HG02763 (cell line): Measurements from ENCODE around the gene CST5.
"Not testable (repeated sequence)": the region's sequence is repeated elsewhere in the genome, so short reads cannot be mapped to it uniquely, and the experiment has no call there.

ENCODE experiments used
- ATAC-seq: cut with Tn5 transposase; IDR thresholded peaks from one replicate; pipeline ENCODE4 v1.9.1; 2021; ENCODE audit warnings: mild to moderate bottlenecking, moderate library complexity; ENCODE audit not compliant: unreplicated experiment

Gene CST5

GRCh38 chr20:23890867-23891266, 11.3 kb upstream of the CST5 start:
- ATAC-seq: not testable (repeated sequence)

DNA sequence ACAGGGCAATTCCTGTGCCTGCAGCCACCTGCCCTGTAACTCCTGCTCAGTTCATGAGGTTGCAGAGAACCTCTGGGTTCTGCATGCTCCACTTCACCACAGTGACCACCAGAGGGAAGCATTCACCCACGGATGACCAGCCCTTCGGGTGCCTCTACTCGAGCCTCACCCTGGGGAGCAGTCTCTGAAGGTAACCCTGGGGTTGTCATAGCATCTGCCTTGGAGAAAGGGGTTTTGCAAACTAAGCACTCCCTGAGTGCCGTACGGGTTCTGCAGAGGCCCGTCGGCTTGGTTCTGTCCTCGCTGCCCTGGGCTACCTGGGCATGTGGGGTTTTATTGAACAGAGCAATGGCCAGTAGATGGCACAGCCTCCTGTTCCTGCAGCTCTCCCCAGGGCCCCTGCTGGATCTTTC, 10.2 kb upstream of the CST5 start:
- ATAC-seq: peak; percentile 57

- no peak for ATAC-seq
Measured at GRCh38 chr20:23887856-23888255, 8.3 kb upstream of the CST5 start.

- no peak for ATAC-seq
Measured at GRCh38 chr20:23884771-23885162, 5.2 kb upstream of the CST5 start.

- no peak for ATAC-seq
Measured at GRCh38 chr20:23884136-23884770, 4.7 kb upstream of the CST5 start.

DNA sequence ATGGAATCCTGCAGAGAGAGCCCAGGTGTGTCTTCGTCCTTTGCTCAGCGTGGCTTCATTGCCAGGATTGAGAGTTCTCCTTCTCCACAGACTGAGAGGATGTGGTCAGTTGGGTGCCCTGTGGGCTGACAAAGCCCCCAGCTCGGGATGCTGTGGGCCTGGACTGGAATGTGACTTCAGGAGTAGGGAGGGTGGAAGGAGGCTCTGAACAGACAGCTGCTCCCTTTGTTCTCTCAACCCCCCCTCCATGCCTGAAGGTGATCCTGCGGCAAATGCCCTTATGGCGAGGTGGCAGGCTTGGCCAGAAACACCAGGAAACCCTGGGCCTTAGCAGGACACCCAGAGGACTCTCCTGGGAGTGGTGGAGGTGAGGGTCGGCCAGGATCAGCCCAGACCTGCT, 1.8 kb upstream of the CST5 start:
- no peak for ATAC-seq

DNA sequence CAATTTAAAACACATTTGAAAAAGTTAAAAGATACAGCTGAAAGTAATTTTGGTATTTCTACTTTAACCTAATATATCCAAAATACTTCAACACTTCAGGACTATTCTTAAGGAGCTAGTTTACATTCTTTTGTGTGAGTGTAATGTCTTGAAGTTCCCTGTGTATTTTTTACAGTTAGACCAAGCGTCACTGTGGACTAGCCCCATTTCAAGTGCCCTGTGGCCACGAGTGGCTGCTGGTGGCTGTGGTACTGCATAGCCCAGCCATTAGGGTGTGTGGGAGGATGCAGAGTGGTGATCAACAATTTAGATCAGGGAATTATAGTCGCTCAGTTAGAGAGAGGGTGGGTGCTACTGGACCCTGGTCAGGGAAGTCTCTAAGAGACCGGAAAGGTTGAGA, 869 bp upstream of the CST5 start:
- no peak for ATAC-seq

DNA sequence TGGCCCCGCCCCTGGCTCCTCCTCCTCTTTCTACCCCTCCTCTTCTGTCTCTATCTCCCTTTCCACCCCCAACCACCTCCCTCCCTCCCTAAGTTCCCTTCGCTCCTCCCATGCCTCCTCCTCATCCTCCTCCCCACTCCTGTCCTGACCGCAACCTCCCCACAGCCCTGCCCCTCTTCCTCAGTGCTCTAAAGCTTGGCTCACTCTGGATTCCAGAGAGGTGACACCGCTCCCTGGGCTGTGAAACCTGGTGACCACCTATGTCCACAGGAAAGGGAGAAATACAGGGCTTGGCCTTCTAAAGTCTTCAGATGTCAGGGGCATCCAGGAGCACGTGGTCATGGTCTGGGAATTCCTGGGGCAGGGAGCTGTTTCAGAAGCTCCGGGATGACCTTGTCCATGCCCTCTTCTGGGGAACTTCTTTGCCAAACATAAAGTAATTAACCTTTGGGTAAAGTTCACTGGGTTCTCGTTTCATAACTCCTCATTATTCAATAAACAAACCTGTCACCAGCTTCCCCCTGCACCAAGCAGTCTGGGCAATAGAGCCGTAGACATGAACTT, 345 bp upstream of the CST5 start:
- ATAC-seq: no peak

GRCh38 chr20:23878787-23879186, 761 bp downstream of the CST5 start:
- ATAC-seq: no peak

DNA sequence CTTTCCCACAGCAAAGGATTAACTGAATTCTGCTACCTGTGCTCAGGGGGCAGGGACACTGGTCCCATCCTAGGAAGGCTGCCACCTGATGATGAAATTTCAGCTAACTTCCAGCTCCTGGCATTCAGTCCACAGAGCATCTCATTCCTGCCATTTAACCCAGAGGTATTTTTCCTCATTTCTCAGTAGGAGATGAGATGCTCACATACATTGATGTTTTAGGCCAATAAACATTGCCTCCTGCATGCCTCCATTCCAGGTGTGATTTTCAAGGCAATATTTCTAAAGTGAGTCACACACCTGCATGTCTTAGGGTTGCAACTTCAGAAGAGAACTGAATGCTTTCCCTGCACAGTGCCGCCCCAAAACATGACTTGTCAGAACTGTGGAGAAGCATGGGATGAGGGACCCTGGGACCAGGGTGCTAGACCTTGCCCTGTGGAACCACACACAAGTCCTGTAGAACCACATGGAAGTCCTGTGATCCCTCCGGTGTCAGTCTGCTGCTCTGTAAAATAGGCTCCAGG, 1.5 kb downstream of the CST5 start:
- not testable (repeated sequence) for ATAC-seq

DNA sequence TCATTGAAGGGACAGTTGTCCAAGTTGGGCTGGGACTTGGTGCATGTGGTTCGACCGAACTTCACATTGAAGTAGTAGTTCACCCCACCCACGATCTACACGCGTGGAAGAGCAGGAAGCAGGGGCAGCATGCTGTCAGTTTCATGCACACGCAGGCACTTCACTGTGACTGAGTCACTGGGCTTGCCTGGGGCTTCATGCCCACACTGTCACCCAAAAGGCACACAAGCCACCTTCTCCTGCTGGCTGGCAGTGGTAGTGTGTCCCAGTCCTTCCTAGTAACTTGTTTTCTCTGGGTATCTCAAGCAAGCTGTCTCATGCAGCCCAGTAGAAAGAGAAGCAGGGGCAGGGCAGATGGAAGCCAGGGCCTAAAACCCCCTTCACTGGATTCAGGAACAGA, 2.0 kb downstream of the CST5 start:
- no peak for ATAC-seq

- no peak for ATAC-seq
Measured at GRCh38 chr20:23875606-23876237, 3.8 kb downstream of the CST5 start.

- ATAC-seq: no peak
Measured at GRCh38 chr20:23874747-23875146, 4.8 kb downstream of the CST5 start.

GRCh38 chr20:23873370-23874015, 6.1 kb downstream of the CST5 start:
- no peak for ATAC-seq

DNA sequence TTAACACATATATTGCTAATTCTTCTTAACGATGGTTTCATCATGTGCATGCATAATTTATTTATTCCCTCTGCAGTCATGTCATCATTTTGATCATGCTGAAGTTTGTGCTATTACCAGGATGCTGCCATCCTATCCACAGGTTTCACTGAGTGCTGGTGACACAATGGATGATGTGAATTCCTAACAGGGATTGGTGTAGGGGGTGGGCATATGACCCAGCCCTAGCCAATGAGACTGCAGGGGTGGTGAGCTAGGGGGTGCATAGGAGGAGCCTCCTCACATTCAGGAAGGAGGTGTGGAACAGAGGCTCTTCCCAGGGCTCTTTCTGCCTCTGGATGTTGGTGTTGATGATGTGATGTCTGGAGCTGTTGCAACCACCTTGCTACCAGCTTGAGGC, 7.5 kb downstream of the CST5 start:
- no peak for ATAC-seq

DNA sequence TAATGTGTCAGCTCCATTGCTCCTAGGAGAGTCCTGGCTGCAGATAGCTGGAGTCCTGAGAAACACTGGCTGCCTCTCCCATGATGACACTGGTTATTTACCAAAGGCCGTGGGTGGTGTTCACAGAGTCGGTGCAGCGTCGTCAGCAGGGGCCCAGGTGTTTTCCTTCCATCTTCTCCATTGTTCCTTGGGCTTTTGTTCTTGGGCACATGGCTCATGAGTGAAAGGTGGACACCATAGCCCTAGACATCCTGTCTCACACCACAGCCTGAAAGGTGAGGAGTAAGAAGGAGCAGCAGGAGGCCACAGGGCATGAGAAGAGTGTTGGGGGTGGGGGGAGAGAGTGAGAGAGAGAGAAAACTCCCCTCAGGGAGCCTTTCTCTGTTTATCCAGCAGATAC, 9.1 kb downstream of the CST5 start:
- ATAC-seq: no peak

DNA sequence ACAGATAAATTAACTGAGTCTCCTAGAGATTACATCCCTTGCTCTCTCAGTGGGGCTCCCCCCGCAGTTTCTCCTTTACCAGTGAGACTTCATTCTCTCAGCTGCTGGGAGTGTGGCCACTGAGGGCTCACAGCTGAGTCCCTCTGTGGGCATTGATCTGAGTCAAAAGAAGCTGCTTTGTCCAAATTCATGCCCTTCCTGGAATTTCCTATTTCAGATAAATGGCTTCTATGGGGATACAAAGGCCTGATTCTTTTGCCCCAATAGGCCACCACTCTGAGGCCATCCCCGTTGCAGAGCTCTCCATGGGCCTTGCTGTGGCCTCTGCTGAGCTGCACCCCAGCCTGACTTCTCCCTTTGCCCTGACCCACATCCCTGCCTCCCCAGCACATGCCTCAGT, 10.0 kb downstream of the CST5 start:
- ATAC-seq: no peak

GRCh38 chr20:23868321-23868720, 11.2 kb downstream of the CST5 start:
- no peak for ATAC-seq

- ATAC-seq: no peak
Measured at GRCh38 chr20:23867152-23867776, 12.3 kb downstream of the CST5 start.

GRCh38 chr20:23860771-23861170, 18.8 kb downstream of the CST5 start:
- ATAC-seq: not testable (repeated sequence)

GRCh38 chr20:23857962-23858595, 21.5 kb downstream of the CST5 start:
- ATAC-seq: no peak
